Lower leg skin (tissue), 3 donors: ENCODE results near the gene TDRD7.

Experiments used
- CTCF ChIP-seq, 3 donors: fragments of 450-650 bp; IDR thresholded peaks; one replicate each; pipeline ENCODE4 v1.5.1; 2016; ENCODE audit warnings: antibody characterized with exemption in 3 of 3, mild to moderate bottlenecking in 3 of 3, moderate library complexity in 2 of 3
- POLR2A ChIP-seq, 2 donors: fragments of 450-650 bp; IDR thresholded peaks; one replicate each; pipeline ENCODE4 v1.6.1; 2016 to 2017; ENCODE audit warnings: antibody characterized with exemption in 2 of 2, mild to moderate bottlenecking in 1 of 2, moderate library complexity in 1 of 2

GRCh38 chr9:97519441-97519970 lies 107.6 kb downstream of the TDRD7 start:
- TF ChIP-seq CTCF (IDR thresholded peaks at IDR 0.05) (no peak), POLR2A (IDR thresholded peaks at IDR 0.05) (no peak)
